Stimulated activated CD4-positive, alpha-beta T cell treated with anti-CD3 and anti-CD28 coated beads, Interleukin-2, amount 100 ng/mL, for 4 hours (primary cell): ENCODE results near the gene CENPP.

Experiments
- DNase-seq: peaks from one replicate; pipeline ENCODE4 v3.0.0-alpha.2; 2020; ENCODE audit warnings: low read depth

CENPP gene

GRCh38 chr9:92640398-92641091 is 314.8 kb downstream of the CENPP start:
- DNase-seq: no peak

GRCh38 chr9:92641092-92641809 is 315.5 kb downstream of the CENPP start:
- DNase-seq: no peak

GRCh38 chr9:92642041-92642451 is 316.3 kb downstream of the CENPP start:
- DNase-seq: no peak

- DNase-seq: no peak
Measured at GRCh38 chr9:92642564-92642963, 316.8 kb downstream of the CENPP start.

- DNase-seq: no peak
Measured at GRCh38 chr9:92644278-92644677, 318.5 kb downstream of the CENPP start.

GRCh38 chr9:92645041-92645440 is 319.3 kb downstream of the CENPP start:
- no peak for DNase-seq

GRCh38 chr9:92647671-92648473 is 322.1 kb downstream of the CENPP start:
- no peak for DNase-seq

- no peak for DNase-seq
Measured at GRCh38 chr9:92648474-92648971, 322.8 kb downstream of the CENPP start.

- DNase-seq: no peak
Measured at GRCh38 chr9:92649007-92649406, 323.3 kb downstream of the CENPP start.

- no peak for DNase-seq
Measured at GRCh38 chr9:92650296-92650695, 324.5 kb downstream of the CENPP start.

GRCh38 chr9:92650839-92651621 is 325.3 kb downstream of the CENPP start:
- no peak for DNase-seq

- no peak for DNase-seq
Measured at GRCh38 chr9:92652461-92652860, 326.7 kb downstream of the CENPP start.

GRCh38 chr9:92654481-92655301 is 328.9 kb downstream of the CENPP start:
- no peak for DNase-seq

GRCh38 chr9:92655366-92655765 is 329.6 kb downstream of the CENPP start:
- no peak for DNase-seq

- DNase-seq: no peak
Measured at GRCh38 chr9:92655896-92656536, 330.3 kb downstream of the CENPP start.

- no peak for DNase-seq
Measured at GRCh38 chr9:92656537-92656925, 330.8 kb downstream of the CENPP start.

GRCh38 chr9:92657296-92658094 is 331.7 kb downstream of the CENPP start:
- DNase-seq: no peak

- DNase-seq: no peak
Measured at GRCh38 chr9:92658176-92658575, 332.4 kb downstream of the CENPP start.

- DNase-seq: no peak
Measured at GRCh38 chr9:92658611-92659010, 332.9 kb downstream of the CENPP start.

- no peak for DNase-seq
Measured at GRCh38 chr9:92659601-92660000, 333.8 kb downstream of the CENPP start.
